ENCODE data around the gene ATP10B. TPM values are rescaled to one million over a fixed set of nuclear protein-coding genes. Genes with fewer than 3 reads are reported as not detected.
"Not testable (repeated sequence)": the region's sequence is repeated elsewhere in the genome, so short reads cannot be mapped to it uniquely, and the experiment has no call there.

ATP10B gene
- total RNA-seq, 2 experiments from 2014 or later, result not detected

DNA sequence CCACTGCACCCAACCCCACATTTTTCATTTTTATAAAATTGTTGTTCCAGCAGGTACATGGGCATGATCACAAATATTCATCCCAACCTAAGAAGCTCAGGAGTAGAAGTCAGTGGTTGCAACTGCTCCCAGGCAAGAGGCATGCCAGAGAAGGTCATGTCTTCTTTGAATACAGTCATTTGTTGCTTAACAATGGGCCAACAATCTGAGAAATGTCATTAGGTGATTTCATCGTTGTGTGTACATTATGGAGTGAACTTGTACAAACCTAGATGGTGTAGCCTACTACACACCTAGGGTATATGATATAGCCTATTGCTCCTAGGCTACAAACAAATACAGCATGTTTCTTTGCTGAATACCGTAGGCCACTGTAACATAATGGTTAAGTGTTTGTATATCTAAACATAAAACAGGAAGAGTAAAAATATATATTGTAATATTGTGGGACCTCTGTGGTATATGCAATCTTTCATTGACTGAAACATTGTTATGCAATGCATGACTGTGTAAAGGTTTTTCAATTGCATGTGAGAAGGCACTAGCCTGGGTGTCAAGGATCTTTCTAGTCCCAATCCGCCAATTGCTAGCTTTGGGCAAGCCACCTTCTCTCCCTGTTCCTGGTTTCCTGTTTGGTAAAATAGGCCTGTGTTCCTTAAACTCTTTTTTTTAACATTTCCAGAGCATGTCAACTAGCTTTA lies 27.6 kb downstream of the ATP10B start:
- Histone ChIP-seq H3K4me3 (ENCODE audit: low read length) (no peak overlapping the region), H3K4me1 (ENCODE audit: insufficient read depth, low read length) (no peaks in the 10 kb centered on the region), H3K27me3 (ENCODE audit: control insufficient read depth in 1 of 2, insufficient read depth in 2 of 2, low read length in 2 of 2) (no peaks in the 10 kb centered on the region), H3K9me3 (ENCODE audit: control insufficient read depth in 1 of 2, insufficient read depth in 1 of 2, low read length in 2 of 2) (peaks cover 0 to 4% of the 10 kb centered on the region in 2 experiments), H3K27ac (ENCODE audit: low read depth in 1 of 2, low read length in 2 of 2) (no peak overlapping the region), H3K36me3 (ENCODE audit: insufficient read depth, low read length) (no peaks in the 10 kb centered on the region)
- ChIA-PET CTCF (no interaction called here), POLR2A (no interaction called here)
- DNase-seq (no peak), ATAC-seq (ENCODE audit: poor library complexity) (no peak)
- Mint-ChIP-seq H3K36me3 (ENCODE audit: low read depth) (no peaks in the 10 kb centered on the region), H3K4me3 (no peak overlapping the region), H3K27ac (no peak overlapping the region), H3K4me1 (ENCODE audit: low read depth) (no peaks in the 10 kb centered on the region), H3K9me3 (peaks cover 20% of the 10 kb centered on the region), H3K27me3 (no peaks in the 10 kb centered on the region)
- TF ChIP-seq, protein P1, sequence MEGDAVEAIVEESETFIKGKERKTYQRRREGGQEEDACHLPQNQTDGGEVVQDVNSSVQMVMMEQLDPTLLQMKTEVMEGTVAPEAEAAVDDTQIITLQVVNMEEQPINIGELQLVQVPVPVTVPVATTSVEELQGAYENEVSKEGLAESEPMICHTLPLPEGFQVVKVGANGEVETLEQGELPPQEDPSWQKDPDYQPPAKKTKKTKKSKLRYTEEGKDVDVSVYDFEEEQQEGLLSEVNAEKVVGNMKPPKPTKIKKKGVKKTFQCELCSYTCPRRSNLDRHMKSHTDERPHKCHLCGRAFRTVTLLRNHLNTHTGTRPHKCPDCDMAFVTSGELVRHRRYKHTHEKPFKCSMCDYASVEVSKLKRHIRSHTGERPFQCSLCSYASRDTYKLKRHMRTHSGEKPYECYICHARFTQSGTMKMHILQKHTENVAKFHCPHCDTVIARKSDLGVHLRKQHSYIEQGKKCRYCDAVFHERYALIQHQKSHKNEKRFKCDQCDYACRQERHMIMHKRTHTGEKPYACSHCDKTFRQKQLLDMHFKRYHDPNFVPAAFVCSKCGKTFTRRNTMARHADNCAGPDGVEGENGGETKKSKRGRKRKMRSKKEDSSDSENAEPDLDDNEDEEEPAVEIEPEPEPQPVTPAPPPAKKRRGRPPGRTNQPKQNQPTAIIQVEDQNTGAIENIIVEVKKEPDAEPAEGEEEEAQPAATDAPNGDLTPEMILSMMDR (IDR thresholded peaks at IDR 0.05), result no peak
- intact Hi-C loops (cut with DNase I, micrococcal nuclease), result no loop called here

DNA sequence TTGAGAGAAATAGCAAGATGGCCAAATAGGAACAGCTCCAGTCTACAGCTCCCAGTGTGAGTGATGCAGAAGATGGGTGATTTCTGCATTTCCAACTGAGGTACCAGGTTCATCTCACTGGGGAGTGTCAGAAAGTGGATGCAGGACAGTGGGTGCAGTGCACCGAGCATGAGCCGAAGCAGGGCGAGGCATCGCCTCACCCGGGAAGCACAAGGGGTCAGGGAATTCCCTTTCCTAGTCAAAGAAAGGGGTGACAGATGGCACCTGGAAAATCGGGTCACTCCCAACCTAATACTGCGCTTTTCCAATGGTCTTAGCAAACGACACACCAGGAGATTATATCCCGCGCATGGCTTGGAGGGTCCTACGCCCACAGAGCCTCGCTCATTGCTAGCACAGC lies 39.0 kb downstream of the ATP10B start:
- not testable (repeated sequence) for ATAC-seq (ENCODE audit: poor library complexity)

DNA sequence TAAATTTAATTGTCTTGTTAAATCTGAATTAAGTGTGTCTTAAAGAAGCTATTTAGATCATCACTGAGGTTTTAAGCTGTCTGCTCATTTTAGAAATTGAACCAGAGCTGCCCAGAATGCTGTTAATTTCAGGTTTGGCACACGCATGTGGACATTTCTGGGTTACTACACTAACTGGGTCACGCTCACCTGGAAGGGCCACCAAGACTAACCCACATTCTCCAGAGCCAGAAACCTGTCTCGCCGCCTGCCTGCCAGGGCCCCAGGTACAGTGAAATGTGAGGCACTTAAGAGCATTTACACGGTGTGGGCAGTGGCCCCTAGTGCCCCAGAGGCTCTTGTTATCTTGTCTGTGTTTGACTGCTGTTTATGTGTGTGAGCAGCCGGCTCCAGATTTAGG lies 46.6 kb downstream of the ATP10B start:
- ChIA-PET POLR2A (no interaction called here), CTCF (no interaction called here)
- H3K27ac Mint-ChIP-seq, result no peak overlapping the region
- Histone ChIP-seq H3K36me3 (ENCODE audit: insufficient read depth, low read length) (no peaks in the 10 kb centered on the region), H3K9me3 (ENCODE audit: control insufficient read depth in 1 of 2, insufficient read depth in 1 of 2, low read length in 2 of 2) (no peaks in the 10 kb centered on the region), H3K27ac (ENCODE audit: low read depth in 1 of 2, low read length in 2 of 2) (no peak overlapping the region), H3K4me3 (ENCODE audit: low read length) (no peak overlapping the region), H3K27me3 (ENCODE audit: control insufficient read depth in 1 of 2, insufficient read depth in 2 of 2, low read length in 2 of 2) (no peaks in the 10 kb centered on the region), H3K4me1 (ENCODE audit: insufficient read depth, low read length) (no peaks in the 10 kb centered on the region)
- H3K9me3 Mint-ChIP-seq, result no peaks in the 10 kb centered on the region
- TF ChIP-seq, protein P1 (IDR thresholded peaks at IDR 0.05), result no peak
- no peaks in the 10 kb centered on the region for H3K4me1 Mint-ChIP-seq (ENCODE audit: low read depth)
- ATAC-seq (ENCODE audit: poor library complexity), result no peak
- intact Hi-C loops (cut with DNase I, micrococcal nuclease), result no loop called here
- DNase-seq, result no peak
- H3K4me3 Mint-ChIP-seq, result no peak overlapping the region
- no peaks in the 10 kb centered on the region for H3K36me3 Mint-ChIP-seq (ENCODE audit: low read depth)
- peaks cover 3% of the 10 kb centered on the region for H3K27me3 Mint-ChIP-seq

More for the DNA sequence above, 39.0 kb downstream of the ATP10B start:
- H3K36me3 ChIP-seq (ENCODE audit: insufficient read depth, low read length); H3K4me1 ChIP-seq (ENCODE audit: insufficient read depth, low read length); H3K4me1 Mint-ChIP-seq (ENCODE audit: low read depth); H3K27ac ChIP-seq (ENCODE audit: low read depth in 1 of 2, low read length in 2 of 2); H3K27ac Mint-ChIP-seq; CTCF ChIA-PET; H3K27me3 ChIP-seq (ENCODE audit: control insufficient read depth in 1 of 2, insufficient read depth in 2 of 2, low read length in 2 of 2); intact Hi-C loops (cut with DNase I, micrococcal nuclease); H3K9me3 Mint-ChIP-seq; H3K36me3 Mint-ChIP-seq (ENCODE audit: low read depth); DNase-seq; H3K9me3 ChIP-seq (ENCODE audit: control insufficient read depth in 1 of 2, insufficient read depth in 1 of 2, low read length in 2 of 2); H3K4me3 ChIP-seq (ENCODE audit: low read length); H3K4me3 Mint-ChIP-seq; POLR2A ChIA-PET: not testable (repeated sequence)
- H3K27me3 Mint-ChIP-seq, result peaks cover 13% of the 10 kb centered on the region

DNA sequence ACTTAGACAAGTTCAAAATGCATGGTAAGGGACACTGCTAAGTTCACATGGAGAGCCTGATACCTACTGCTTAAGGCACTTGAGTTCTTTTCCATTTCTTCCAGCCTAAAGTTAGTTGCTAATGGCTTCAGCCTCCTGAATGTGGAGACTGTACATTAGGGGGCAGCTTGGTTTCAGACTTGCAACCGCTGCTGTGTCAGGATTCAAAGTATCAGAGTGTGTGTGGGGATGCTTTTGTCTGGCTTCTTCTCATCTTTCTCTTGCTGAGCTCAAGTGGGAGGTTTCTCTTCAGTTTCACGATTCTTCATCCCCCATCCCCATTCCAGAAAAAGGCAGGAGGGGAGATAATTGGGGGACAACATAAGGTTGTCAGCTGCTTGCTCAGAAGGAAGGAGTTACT lies 49.4 kb downstream of the ATP10B start:
- POLR2A ChIA-PET, result no interaction called here

More for the DNA sequence above, 49.4 kb downstream of the ATP10B start:
- no peaks in the 10 kb centered on the region for H3K36me3 ChIP-seq (ENCODE audit: insufficient read depth, low read length)
- TF ChIP-seq, protein P1 (IDR thresholded peaks at IDR 0.05), result no peak
- CTCF ChIA-PET, result no interaction called here
- no peak overlapping the region for H3K4me3 Mint-ChIP-seq
- no peak overlapping the region for H3K4me3 ChIP-seq (ENCODE audit: low read length)
- no peaks in the 10 kb centered on the region for H3K9me3 Mint-ChIP-seq
- no peak for DNase-seq
- no peaks in the 10 kb centered on the region for H3K27me3 ChIP-seq (ENCODE audit: control insufficient read depth in 1 of 2, insufficient read depth in 2 of 2, low read length in 2 of 2)
- intact Hi-C loops (cut with DNase I, micrococcal nuclease), result no loop called here
- H3K27ac Mint-ChIP-seq, result no peak overlapping the region
- H3K27ac ChIP-seq (ENCODE audit: low read depth in 1 of 2, low read length in 2 of 2), result no peak overlapping the region
- no peaks in the 10 kb centered on the region for H3K4me1 Mint-ChIP-seq (ENCODE audit: low read depth)
- H3K4me1 ChIP-seq (ENCODE audit: insufficient read depth, low read length), result no peaks in the 10 kb centered on the region
- ATAC-seq (ENCODE audit: poor library complexity), result no peak
- no peaks in the 10 kb centered on the region for H3K9me3 ChIP-seq (ENCODE audit: control insufficient read depth in 1 of 2, insufficient read depth in 1 of 2, low read length in 2 of 2)
- H3K27me3 Mint-ChIP-seq, result peaks cover 3% of the 10 kb centered on the region
- H3K36me3 Mint-ChIP-seq (ENCODE audit: low read depth), result no peaks in the 10 kb centered on the region
